GM23338 (cell line): ENCODE results near the gene ME1. TPM values are rescaled to one million over a fixed set of nuclear protein-coding genes. Genes with fewer than 3 reads are reported as not detected.

Source experiments
- ATAC-seq: fragments of 200-7000 bp; cut with Tn5 transposase; 3 replicates; pipeline ENCODE4 v1.9.1; 2020
- DNase-seq: peaks from one replicate; pipeline ENCODE4 v3.0.0-alpha.2; 2015; ENCODE audit warnings: low spot score
- H2AFZ ChIP-seq: fragments of 200-600 bp; sonication (generic); 2 replicates; pipeline ENCODE4 v1.8.0; 2016; ENCODE audit warnings: antibody characterized with exemption, mild to moderate bottlenecking, moderate library complexity
- H3F3A ChIP-seq: fragments of 200-600 bp; sonication (generic); replicated peaks from 2 replicates; pipeline ENCODE4 v1.8.0; 2017; ENCODE audit warnings: antibody characterized with exemption, mixed run types, low read depth
- H3K27ac ChIP-seq: fragments of 200-600 bp; sonication (generic); 2 replicates; pipeline ENCODE4 v1.6.1; 2016; ENCODE audit warnings: low read depth
- H3K27me3 ChIP-seq: fragments of 200-600 bp; sonication (generic); 2 replicates; pipeline ENCODE4 v1.8.0; 2016; ENCODE audit warnings: mild to moderate bottlenecking, mixed run types, moderate library complexity; ENCODE audit not compliant: insufficient read depth
- H3K36me3 ChIP-seq: fragments of 200-600 bp; sonication (generic); 2 replicates; pipeline ENCODE4 v1.8.0; 2016; ENCODE audit warnings: mild to moderate bottlenecking; ENCODE audit not compliant: insufficient read depth
- H3K4me1 ChIP-seq: fragments of 200-600 bp; sonication (generic); 2 replicates; pipeline ENCODE4 v1.8.0; 2016; ENCODE audit warnings: mild to moderate bottlenecking, moderate library complexity; ENCODE audit not compliant: insufficient read depth
- H3K4me2 ChIP-seq: fragments of 200-600 bp; sonication (generic); 2 replicates; pipeline ENCODE4 v1.7.1; 2017; ENCODE audit warnings: mixed run types
- H3K4me3 ChIP-seq: fragments of 200-600 bp; sonication (generic); 2 replicates; pipeline ENCODE4 v1.6.1; 2016; ENCODE audit warnings: mixed run types
- H3K79me2 ChIP-seq: fragments of 200-600 bp; sonication (generic); replicated peaks from 2 replicates; pipeline ENCODE4 v1.8.0; 2017; ENCODE audit warnings: mild to moderate bottlenecking; ENCODE audit not compliant: insufficient read depth
- H3K9me2 ChIP-seq: fragments of 200-600 bp; sonication (generic); 2 replicates; pipeline ENCODE4 v1.8.0; 2017; ENCODE audit not compliant: insufficient read depth
- H4K20me1 ChIP-seq: fragments of 200-600 bp; sonication (generic); replicated peaks from 2 replicates; pipeline ENCODE4 v1.8.0; 2017; ENCODE audit warnings: mild to moderate bottlenecking; ENCODE audit not compliant: insufficient read depth
- H3K27ac Mint-ChIP-seq: 2 replicates; pipeline ENCODE4 v1.8.0; 2020; ENCODE audit warnings: inconsistent platforms, mild to moderate bottlenecking, moderate library complexity, mixed read lengths
- H3K27me3 Mint-ChIP-seq: 3 replicates; pipeline ENCODE4 v1.8.0; 2022; ENCODE audit warnings: low read depth, mild to moderate bottlenecking, moderate library complexity, mixed read lengths, inconsistent platforms; ENCODE audit not compliant: insufficient read depth, poor library complexity
- H3K36me3 Mint-ChIP-seq: 3 replicates; pipeline ENCODE4 v1.8.0; 2021; ENCODE audit warnings: low read depth, mild to moderate bottlenecking, inconsistent platforms, moderate library complexity, mixed read lengths
- H3K4me1 Mint-ChIP-seq: 3 replicates; pipeline ENCODE4 v1.8.0; 2020; ENCODE audit warnings: mild to moderate bottlenecking, inconsistent platforms, mixed read lengths
- H3K4me3 Mint-ChIP-seq: 3 replicates; pipeline ENCODE4 v1.8.0; 2021; ENCODE audit warnings: moderate library complexity, mild to moderate bottlenecking, inconsistent platforms, mixed read lengths
- H3K9me3 Mint-ChIP-seq: 3 replicates; pipeline ENCODE4 v1.8.0; 2020; ENCODE audit warnings: moderate library complexity, mild to moderate bottlenecking, inconsistent platforms, mixed read lengths
- CREB1 ChIP-seq: fragments of 250-450 bp; sonication (Bioruptor Pico); IDR thresholded peaks from 2 replicates; pipeline ENCODE4 v1.5.0; 2020; ENCODE audit warnings: low read depth, mild to moderate bottlenecking, moderate library complexity
- CTCF ChIP-seq, 2 experiments: fragments of 200-600 bp in 1 of 2; sonication (generic) in 1 of 2; conservative IDR thresholded peaks; 2 replicates each; pipeline versions ENCODE4 v1.5.1 to v1.6.1; 2016 to 2017; ENCODE audit warnings: antibody characterized with exemption in 2 of 2, low read depth in 2 of 2, mild to moderate bottlenecking in 2 of 2, moderate library complexity in 1 of 2
- ETS1 ChIP-seq: IDR thresholded peaks from 2 replicates; pipeline ENCODE4 v1.6.1; 2016; ENCODE audit warnings: antibody characterized with exemption
- EZH2 ChIP-seq: fragments of 200-600 bp; sonication (generic); IDR thresholded peaks from one replicate; pipeline ENCODE4 v1.8.0; 2017; ENCODE audit warnings: antibody characterized with exemption, mild to moderate bottlenecking, low read depth; ENCODE audit not compliant: unreplicated experiment
- EZH2phosphoT487 ChIP-seq: fragments of 200-600 bp; sonication (generic); IDR thresholded peaks from one replicate; pipeline ENCODE4 v1.8.1; 2018; ENCODE audit warnings: antibody characterized with exemption; ENCODE audit not compliant: unreplicated experiment
- JUNB ChIP-seq: IDR thresholded peaks from one replicate; pipeline ENCODE4 v1.6.1; 2016; ENCODE audit warnings: antibody characterized with exemption; ENCODE audit not compliant: unreplicated experiment
- REST ChIP-seq: IDR thresholded peaks from one replicate; pipeline ENCODE4 v1.6.1; 2018; ENCODE audit warnings: antibody characterized with exemption; ENCODE audit not compliant: unreplicated experiment
- STAT1 ChIP-seq: IDR thresholded peaks from one replicate; pipeline ENCODE4 v1.6.1; 2016; ENCODE audit warnings: antibody characterized with exemption; ENCODE audit not compliant: unreplicated experiment
- ZNF114 ChIP-seq: fragments of 250-450 bp; sonication (Bioruptor Pico); IDR thresholded peaks from 2 replicates; pipeline ENCODE4 v1.5.0; 2020; ENCODE audit warnings: mild to moderate bottlenecking, moderate library complexity
- ZNF331 ChIP-seq: fragments of 250-450 bp; sonication (Bioruptor Pico); IDR thresholded peaks from 2 replicates; pipeline ENCODE4 v1.5.0; 2020; ENCODE audit warnings: low read depth, mild to moderate bottlenecking, moderate library complexity
- ZNF462 ChIP-seq: fragments of 250-450 bp; sonication (Bioruptor Pico); IDR thresholded peaks from 2 replicates; pipeline ENCODE4 v1.5.0; 2020; ENCODE audit warnings: mild to moderate bottlenecking, moderate library complexity
- polyA plus RNA-seq: library from polyadenylated mRNA; unstranded; fragments of >200 nt; fragmentation: Nextera tagmentation; extraction: Ambion mirVana; gene quantifications from 2 replicates; pipeline ENCODE4 v1.2.1, GENCODE V29; 2016
- total RNA-seq: library from RNA; depleted of rRNA; stranded (reverse); fragments of >200 nt; shearing (Covaris generic); gene quantifications from 2 replicates; pipeline ENCODE4 v1.2.3, GENCODE V29; 2014

Gene ME1
- total and polyA plus RNA-seq, 2 experiments from 2014 or later, result 6.4 to 8.0 TPM

- Mint-ChIP-seq H3K27ac (no peak overlapping the region), H3K27me3 (no peaks in the 10 kb centered on the region), H3K4me3 (no peak overlapping the region), H3K4me1 (no peaks in the 10 kb centered on the region), H3K36me3 (peaks cover 13% of the 10 kb centered on the region; the same call in 2 of the 3 replicates), H3K9me3 (no peaks in the 10 kb centered on the region)
- no peak for DNase-seq
- no peak overlapping the region for H3K27ac ChIP-seq
- H3K4me2 ChIP-seq, result no peak overlapping the region
- H4K20me1 ChIP-seq, result no peaks in the 10 kb centered on the region
- no peaks in the 10 kb centered on the region; the same call in 1 of the 2 replicates for H3K9me2 ChIP-seq
- no peaks in the 10 kb centered on the region for H3K27me3 ChIP-seq
- no peak for ATAC-seq
- H3K36me3 ChIP-seq, result no peaks in the 10 kb centered on the region
- no peaks in the 10 kb centered on the region for H3F3A ChIP-seq
- no peaks in the 10 kb centered on the region for H3K79me2 ChIP-seq
- no peak overlapping the region for H2AFZ ChIP-seq
- no peak for TF ChIP-seq EZH2phosphoT487
- TF ChIP-seq REST, result no peak
- no peak for TF ChIP-seq EZH2
- no peak for TF ChIP-seq CTCF (conservative IDR thresholded peaks at IDR 0.05; ENCODE audit: low read depth in 2 of 2)
- TF ChIP-seq ZNF331 (CRISPR knock-in tag), result no peak
- TF ChIP-seq ETS1, result no peak
- TF ChIP-seq ZNF114 (CRISPR knock-in tag), result no peak
- no peak for TF ChIP-seq ZNF462 (CRISPR knock-in tag)
- TF ChIP-seq STAT1, result no peak
- TF ChIP-seq CREB1 (CRISPR knock-in tag), result no peak
- TF ChIP-seq JUNB, result no peak
- no peaks in the 10 kb centered on the region for H3K4me1 ChIP-seq
- no peak overlapping the region for H3K4me3 ChIP-seq
These were observed 87.7 kb downstream of the ME1 start for GRCh38 chr6:83343121-83343520.
